ENCODE data around the gene CACNA1A. TPM values are rescaled to one million over a fixed set of nuclear protein-coding genes. Genes with fewer than 3 reads are reported as not detected.

Gene CACNA1A
- total and polyA plus RNA-seq, 2 of the 13 experiments (the other 11 are each of a cell fraction or from before 2014, with no cell fraction given) = not detected

DNA sequence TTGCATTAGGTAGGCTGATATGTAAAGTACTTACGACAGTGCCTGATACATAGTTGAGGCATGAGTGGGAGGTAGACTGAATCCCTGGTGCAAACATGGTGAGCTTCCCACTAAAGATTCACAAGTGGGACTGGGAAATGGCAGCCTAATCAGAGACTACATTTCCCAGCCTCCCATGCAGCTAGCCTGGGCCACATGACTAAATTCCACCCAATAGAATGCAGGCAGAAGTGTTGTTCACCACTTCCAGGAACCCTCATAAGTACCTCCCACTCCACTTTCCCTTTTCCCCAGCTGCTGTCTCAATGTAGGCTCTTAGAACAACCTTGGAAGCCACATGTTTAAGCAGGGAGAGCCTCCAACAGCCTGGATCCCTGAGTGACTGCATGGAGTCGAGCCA is 104.9 kb downstream of the CACNA1A start:
- H3K36me3 ChIP-seq (replicated peaks in 1 of 2; ENCODE audit: control insufficient read depth in 1 of 2, insufficient read depth in 2 of 2, low read length in 2 of 2) = no peaks in the 10 kb centered on the region
- no peak overlapping the region for H3K27ac ChIP-seq (ENCODE audit: extremely low read length, insufficient read depth, low read length)
- TF ChIP-seq THAP11 (CRISPR knock-in tag; IDR thresholded peaks at IDR 0.05) (peak; percentile 84), NFYB (CRISPR knock-in tag; IDR thresholded peaks at IDR 0.05) (peak; percentile 37; the same call in 1 of the 2 replicates), ZNF143 (CRISPR knock-in tag; IDR thresholded peaks at IDR 0.05) (peak; percentile 82), SIX4 (CRISPR knock-in tag; IDR thresholded peaks at IDR 0.05) (no peak), SNRNP70 (IDR thresholded peaks at IDR 0.05; ENCODE audit: low read depth, low read length) (no peak), ZSCAN21 (CRISPR knock-in tag; IDR thresholded peaks at IDR 0.05; ENCODE audit: borderline replicate concordance) (no peak), NFYC (CRISPR knock-in tag; IDR thresholded peaks at IDR 0.05) (peak; percentile 52)
- ATAC-seq = no peak
- no peak overlapping the region for H3K4me3 ChIP-seq (replicated peaks in 1 of 3; ENCODE audit: insufficient read depth in 1 of 3, low read depth in 2 of 3, low read length in 3 of 3)
- H3K4me2 ChIP-seq (ENCODE audit: low read depth, low read length) = no peak overlapping the region
- H3K9ac ChIP-seq (ENCODE audit: insufficient read depth, low read depth, low read length) = no peak overlapping the region
- in situ Hi-C loops (cut with HindIII; ENCODE audit: extremely low pct_ligation_motif_present, low pct_unique_long_range_greater_than_20kb) = no loop called here
- H2AFZ ChIP-seq (ENCODE audit: low read length) = no peak overlapping the region
- no peaks in the 10 kb centered on the region for H3K9me3 ChIP-seq (ENCODE audit: low read length)
- intact Hi-C loops (cut with micrococcal nuclease; ENCODE audit: unreplicated experiment) = no loop called here
- no peaks in the 10 kb centered on the region for H4K20me1 ChIP-seq (ENCODE audit: insufficient read depth, low read length)
- POLR2A ChIA-PET = no interaction called here
- no peaks in the 10 kb centered on the region for H3K79me2 ChIP-seq (ENCODE audit: insufficient read depth, low read length)
- no TSS peak for BruUV-seq (replicated peaks)
- H3K27me3 ChIP-seq (ENCODE audit: control insufficient read depth in 1 of 2, insufficient read depth in 2 of 2, low read length in 2 of 2) = no peaks in the 10 kb centered on the region
- no peak for FAIRE-seq
- CTCF ChIA-PET (ENCODE audit: low intra/inter-chr PET ratio, low total read pairs) = no interaction called here
- H3K4me1 ChIP-seq (ENCODE audit: insufficient read depth, low read length) = no peaks in the 10 kb centered on the region
- 2% methylated on average over 2 of the region's 2 CpGs for WGBS (ENCODE audit: low lambda C conversion rate)
- peak; percentile 2 for DNase-seq (ENCODE audit: low spot score)

DNA sequence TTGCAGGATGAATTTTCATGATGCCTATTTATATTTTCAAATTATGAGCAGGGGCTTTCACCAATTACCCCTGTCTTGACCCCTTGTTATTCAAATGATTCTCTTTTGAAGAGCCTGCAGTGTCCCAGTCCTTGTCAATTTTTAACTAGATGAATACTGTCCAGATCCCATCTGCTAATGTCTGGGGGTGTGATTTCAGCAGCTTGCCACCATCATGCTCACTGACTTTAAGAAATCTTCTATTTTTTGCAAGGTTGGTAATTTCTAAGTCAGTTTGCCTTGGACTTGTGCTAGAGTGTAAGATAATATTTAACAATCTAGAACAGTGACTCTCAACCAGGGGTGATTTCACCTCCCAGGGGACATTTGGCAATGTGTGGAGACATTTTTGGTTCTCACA is 106.0 kb downstream of the CACNA1A start:
- ATAC-seq = no peak

More for the DNA sequence above, 106.0 kb downstream of the CACNA1A start:
- in situ Hi-C loops (cut with HindIII; ENCODE audit: extremely low pct_ligation_motif_present, low pct_unique_long_range_greater_than_20kb) = no loop called here
- Histone ChIP-seq H4K20me1 (ENCODE audit: insufficient read depth, low read length) (no peaks in the 10 kb centered on the region), H3K27ac (ENCODE audit: extremely low read length, insufficient read depth, low read length) (no peak overlapping the region), H3K9ac (ENCODE audit: insufficient read depth, low read depth, low read length) (no peak overlapping the region), H3K9me3 (ENCODE audit: low read length) (no peaks in the 10 kb centered on the region), H3K4me1 (ENCODE audit: insufficient read depth, low read length) (no peaks in the 10 kb centered on the region), H3K79me2 (ENCODE audit: insufficient read depth, low read length) (no peaks in the 10 kb centered on the region), H3K27me3 (ENCODE audit: control insufficient read depth in 1 of 2, insufficient read depth in 2 of 2, low read length in 2 of 2) (peaks cover 0 to 5% of the 10 kb centered on the region in 2 experiments; a peak in 2 of 5 replicates), H2AFZ (ENCODE audit: low read length) (no peak overlapping the region), H3K4me3 (replicated peaks in 1 of 3; ENCODE audit: insufficient read depth in 1 of 3, low read depth in 2 of 3, low read length in 3 of 3) (no peak overlapping the region), H3K4me2 (ENCODE audit: low read depth, low read length) (no peak overlapping the region), H3K36me3 (replicated peaks in 1 of 2; ENCODE audit: control insufficient read depth in 1 of 2, insufficient read depth in 2 of 2, low read length in 2 of 2) (no peaks in the 10 kb centered on the region)
- CTCF ChIA-PET (ENCODE audit: low intra/inter-chr PET ratio, low total read pairs) = no interaction called here
- POLR2A ChIA-PET = no interaction called here
- FAIRE-seq = no peak
- no peak for DNase-seq (ENCODE audit: low spot score)
- intact Hi-C loops (cut with micrococcal nuclease; ENCODE audit: unreplicated experiment) = no loop called here
- TF ChIP-seq ZSCAN29 (CRISPR knock-in tag; conservative IDR thresholded peaks at IDR 0.05) (no peak), MAFK (conservative IDR thresholded peaks at IDR 0.05 in 1 of 2, IDR thresholded peaks at IDR 0.05 in 1 of 2; ENCODE audit: low read length in 2 of 2) (0 out of 4 replicates have a peak, but pooled peaks of 1 of the 2 experiments have one; percentile 17)
- no TSS peak for BruUV-seq (replicated peaks)

Measured in HepG2 (cell line).